Brain microvascular endothelial cell (primary cell): ENCODE data around the gene NECAB2.

Experiments used
- DNase-seq: peaks from one replicate; pipeline ENCODE4 v3.0.0-alpha.2; 2020
- H3K27ac ChIP-seq: fragments of 250-450 bp; sonication (Bioruptor Pico); 2 replicates; pipeline ENCODE4 v1.5.1; 2020; ENCODE audit warnings: mild to moderate bottlenecking, moderate library complexity
- H3K27me3 ChIP-seq: fragments of 250-450 bp; sonication (Bioruptor Pico); replicated peaks from 2 replicates; pipeline ENCODE4 v1.5.1; 2020; ENCODE audit warnings: mild to moderate bottlenecking
- H3K36me3 ChIP-seq: fragments of 250-450 bp; sonication (Bioruptor Pico); replicated peaks from 2 replicates; pipeline ENCODE4 v1.5.1; 2020; ENCODE audit warnings: mild to moderate bottlenecking
- H3K4me3 ChIP-seq: 2 replicates; pipeline ENCODE4 v1.5.1; 2011; ENCODE audit warnings: low read depth, mild to moderate bottlenecking, control low read depth, low read length, moderate library complexity
- CTCF ChIP-seq: IDR thresholded peaks from 2 replicates; pipeline ENCODE4 v1.5.1; 2011; ENCODE audit warnings: low read depth, mild to moderate bottlenecking, moderate library complexity, low read length, control low read depth, inconsistent platforms; ENCODE audit errors: missing control alignments
- in situ Hi-C: cut with HindIII; loops from 2 replicates; pipeline ENCODE4 v1.10.0; 2017; ENCODE audit warnings: low sequenced_read_pairs, low pct_ligation_motif_present

Gene NECAB2

DNA sequence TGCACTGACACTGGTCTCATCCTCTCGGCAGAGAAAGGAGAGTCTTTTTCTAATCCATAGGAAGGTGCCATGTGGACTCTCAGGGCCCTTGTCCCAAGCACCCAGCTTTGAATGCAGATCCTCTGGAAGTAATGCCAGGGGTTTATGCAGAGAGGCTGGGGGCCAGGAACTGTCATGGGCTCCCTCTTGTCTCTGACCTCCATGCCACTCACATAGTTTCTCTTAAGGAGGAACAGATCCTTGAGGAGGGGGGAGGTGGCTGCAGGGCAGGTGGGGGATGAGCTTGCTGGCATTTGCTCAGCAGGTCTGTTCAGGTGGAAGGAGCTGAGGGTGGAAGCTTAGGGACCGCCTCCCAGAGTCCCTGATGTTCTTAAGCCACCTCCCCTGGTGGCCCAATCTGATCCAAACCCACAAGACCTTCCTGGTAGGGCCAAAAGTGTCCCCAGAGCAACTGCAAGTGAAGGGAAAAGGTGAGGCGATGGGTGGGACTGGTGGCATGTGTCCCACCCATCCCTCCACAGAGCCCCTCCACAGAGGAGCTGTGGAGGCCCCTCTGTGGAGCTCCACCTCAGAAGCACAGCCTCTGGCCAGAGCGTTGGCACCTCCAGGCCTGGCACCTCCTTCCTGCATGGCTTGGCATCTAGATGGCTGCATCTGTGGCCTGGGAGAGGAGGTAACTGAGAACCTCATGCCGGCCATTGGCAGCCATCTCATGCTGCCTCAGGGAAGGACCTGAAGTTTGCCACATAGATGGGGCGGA lies 9.2 kb downstream of the NECAB2 start:
- Histone ChIP-seq H3K27ac (no peak overlapping the region), H3K36me3 (no peaks in the 10 kb centered on the region), H3K4me3 (no peak overlapping the region), H3K27me3 (no peaks in the 10 kb centered on the region)
- no peak for DNase-seq
- TF ChIP-seq CTCF: no peak
- in situ Hi-C loops: no loop called here

- no peak overlapping the region for H3K4me3 ChIP-seq
- H3K27ac ChIP-seq: no peak overlapping the region
- no peaks in the 10 kb centered on the region for H3K27me3 ChIP-seq
- H3K36me3 ChIP-seq: no peaks in the 10 kb centered on the region
- no peak for TF ChIP-seq CTCF
- in situ Hi-C loops: no loop called here
- DNase-seq: no peak
Measured at GRCh38 chr16:83978401-83978904, 10.4 kb downstream of the NECAB2 start.

- H3K36me3 ChIP-seq: no peaks in the 10 kb centered on the region
- no peak overlapping the region for H3K27ac ChIP-seq
- no peaks in the 10 kb centered on the region for H3K27me3 ChIP-seq
- DNase-seq: no peak
- in situ Hi-C loops: no loop called here
- no peak overlapping the region for H3K4me3 ChIP-seq
- no peak for TF ChIP-seq CTCF
Measured at GRCh38 chr16:83979441-83979840, 11.4 kb downstream of the NECAB2 start.

DNA sequence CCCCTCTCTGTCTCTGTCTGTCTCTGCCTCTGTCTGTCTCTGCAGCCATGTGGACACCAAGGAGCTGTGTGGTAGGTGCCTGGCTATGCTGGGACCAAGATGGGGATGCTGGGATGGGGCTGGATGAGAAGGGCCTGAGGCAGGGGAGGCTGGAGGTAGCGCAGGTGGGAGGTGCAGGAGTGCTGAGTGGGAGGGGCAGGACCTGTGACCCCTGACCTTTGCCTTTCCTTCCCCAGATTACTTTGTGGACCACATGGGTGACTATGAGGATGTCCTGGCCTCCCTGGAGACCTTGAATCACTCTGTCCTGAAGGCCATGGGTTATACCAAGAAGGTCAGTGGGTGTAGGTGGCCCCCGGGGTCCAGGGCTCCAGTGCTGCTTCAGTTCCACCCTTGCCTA lies 12.8 kb downstream of the NECAB2 start:
- no peak for DNase-seq
- Histone ChIP-seq H3K4me3 (no peak overlapping the region), H3K27ac (no peak overlapping the region), H3K36me3 (no peaks in the 10 kb centered on the region), H3K27me3 (no peaks in the 10 kb centered on the region)
- in situ Hi-C loops: no loop called here
- no peak for TF ChIP-seq CTCF

- Histone ChIP-seq H3K36me3 (no peaks in the 10 kb centered on the region), H3K27ac (no peak overlapping the region), H3K4me3 (no peak overlapping the region), H3K27me3 (no peaks in the 10 kb centered on the region)
- no peak for DNase-seq
- TF ChIP-seq CTCF: no peak
- in situ Hi-C loops: no loop called here
Measured at GRCh38 chr16:83981799-83982198, 13.8 kb downstream of the NECAB2 start.

DNA sequence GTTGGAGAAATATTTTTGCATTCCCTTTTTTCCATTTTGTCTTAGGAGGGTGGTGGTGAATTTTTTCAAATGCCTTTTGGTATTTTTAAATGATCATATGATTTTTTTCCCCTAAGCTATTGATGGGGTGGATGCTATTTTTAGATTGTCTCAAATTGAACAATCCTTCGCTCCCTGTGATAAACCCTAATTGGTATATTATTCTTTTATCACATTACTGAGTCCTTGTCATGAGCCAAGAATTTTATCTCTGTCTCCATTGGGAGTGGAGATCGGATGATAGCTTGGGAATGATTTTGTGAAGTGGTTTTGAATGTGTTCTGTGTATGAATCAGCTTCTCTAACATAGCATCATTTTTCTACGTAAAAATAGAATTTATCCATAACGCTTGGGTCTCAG lies 15.4 kb downstream of the NECAB2 start:
- no peak for TF ChIP-seq CTCF
- no peak overlapping the region for H3K27ac ChIP-seq
- in situ Hi-C loops: no loop called here

More for the DNA sequence above, 15.4 kb downstream of the NECAB2 start:
- peaks cover 1% of the 10 kb centered on the region for H3K27me3 ChIP-seq
- peak; percentile 15 for DNase-seq
- no peaks in the 10 kb centered on the region for H3K36me3 ChIP-seq
- H3K4me3 ChIP-seq: no peak overlapping the region
